HEK293 (cell line): Measurements from ENCODE around the gene PPHLN1.

ENCODE experiments used
- CTCF ChIA-PET: fragments of 350-600 bp; formaldehyde crosslinking; extraction: SDS; loops from one replicate; lab custom pipeline; 2021; ENCODE audit warnings: antibody characterized with exemption; lab: Yijun Ruan, JAX
- POLR2A ChIA-PET: fragments of 300-600 bp; formaldehyde crosslinking; extraction: SDS; loops from one replicate; lab custom pipeline; 2020; ENCODE audit warnings: antibody characterized with exemption, inconsistent platforms; lab: Yijun Ruan, JAX
- H3K27ac ChIP-seq: fragments of 200-500 bp; sonication (Bioruptor generic); 2 replicates; pipeline ENCODE4 v1.5.1; 2014; ENCODE audit warnings: low read depth, low read length, control low read depth, inconsistent platforms; ENCODE audit errors: extremely low read depth
- H3K36me3 ChIP-seq, 2 experiments: fragments of 200-500 bp in 1 of 2; sonication (Bioruptor generic) in 1 of 2; 1 replicate in 1 of 2; 2 replicates in 1 of 2; pipeline ENCODE4 v1.5.1; 2014 to 2017; ENCODE audit warnings: inconsistent platforms in 2 of 2, low read length in 2 of 2; ENCODE audit not compliant: control insufficient read depth in 2 of 2, insufficient read depth in 1 of 2
- H3K4me1 ChIP-seq: fragments of 200-500 bp; sonication (Bioruptor generic); 2 replicates; pipeline ENCODE4 v1.5.1; 2014; ENCODE audit warnings: mild to moderate bottlenecking, low read length, inconsistent platforms; ENCODE audit not compliant: control insufficient read depth, insufficient read depth
- H3K4me3 ChIP-seq: 2 replicates; pipeline ENCODE4 v1.5.1; 2011; ENCODE audit warnings: low read depth, mild to moderate bottlenecking, control low read depth, low read length, moderate library complexity
- H3K9me3 ChIP-seq: fragments of 200-500 bp; sonication (Bioruptor generic); 2 replicates; pipeline ENCODE4 v1.5.1; 2014; ENCODE audit warnings: low read depth, low read length, inconsistent platforms; ENCODE audit not compliant: control insufficient read depth, insufficient read depth
- GLI4 ChIP-seq: fragments of 450-650 bp; formaldehyde crosslinking; IDR thresholded peaks from 2 replicates; pipeline ENCODE4 v1.5.1; 2016; ENCODE audit warnings: missing biosample characterization, missing genetic modification characterization
- ZNF155 ChIP-seq: fragments of 450-650 bp; formaldehyde crosslinking; IDR thresholded peaks from 2 replicates; pipeline ENCODE4 v1.5.1; 2016; ENCODE audit warnings: missing biosample characterization, missing genetic modification characterization
- ZNF169 ChIP-seq: fragments of 450-650 bp; formaldehyde crosslinking; IDR thresholded peaks from 2 replicates; pipeline ENCODE4 v1.5.1; 2016; ENCODE audit warnings: missing biosample characterization, missing genetic modification characterization
- ZNF239 ChIP-seq: fragments of 450-650 bp; formaldehyde crosslinking; IDR thresholded peaks from 2 replicates; pipeline ENCODE4 v1.5.1; 2016; ENCODE audit warnings: missing biosample characterization, missing genetic modification characterization
- ZNF248 ChIP-seq: fragments of 450-650 bp; formaldehyde crosslinking; IDR thresholded peaks from 2 replicates; pipeline ENCODE4 v1.5.1; 2017; ENCODE audit warnings: missing biosample characterization, missing genetic modification characterization
- ZNF350 ChIP-seq: fragments of 450-650 bp; formaldehyde crosslinking; IDR thresholded peaks from 2 replicates; pipeline ENCODE4 v1.5.0; 2017; ENCODE audit warnings: missing biosample characterization, mild to moderate bottlenecking, missing genetic modification characterization
- ZNF433 ChIP-seq: fragments of 450-650 bp; formaldehyde crosslinking; IDR thresholded peaks from 2 replicates; pipeline ENCODE4 v1.5.1; 2016; ENCODE audit warnings: missing biosample characterization, missing genetic modification characterization, low read depth
- ZNF555 ChIP-seq: fragments of 450-650 bp; formaldehyde crosslinking; conservative IDR thresholded peaks from 2 replicates; pipeline ENCODE4 v1.5.1; 2017; ENCODE audit warnings: missing biosample characterization, mild to moderate bottlenecking, missing genetic modification characterization, inconsistent platforms
- ZNF624 ChIP-seq: fragments of 450-650 bp; formaldehyde crosslinking; IDR thresholded peaks from 2 replicates; pipeline ENCODE4 v1.5.1; 2017; ENCODE audit warnings: missing biosample characterization, missing genetic modification characterization
- ZNF701 ChIP-seq: fragments of 450-650 bp; formaldehyde crosslinking; IDR thresholded peaks from 2 replicates; pipeline ENCODE4 v1.5.1; 2016; ENCODE audit warnings: missing biosample characterization, missing genetic modification characterization
- ZNF837 ChIP-seq: fragments of 450-650 bp; formaldehyde crosslinking; IDR thresholded peaks from 2 replicates; pipeline ENCODE4 v1.5.1; 2016; ENCODE audit warnings: missing biosample characterization, missing genetic modification characterization
- TF ChIP-seq, protein P1 (sequence below): fragments of 450-650 bp; formaldehyde crosslinking; IDR thresholded peaks from 2 replicates; pipeline ENCODE4 v1.5.1; 2016; ENCODE audit warnings: missing biosample characterization, missing genetic modification characterization
- TF ChIP-seq, protein P2 (sequence below): fragments of 450-650 bp; formaldehyde crosslinking; IDR thresholded peaks from 2 replicates; pipeline ENCODE4 v1.5.1; 2016; ENCODE audit warnings: missing biosample characterization, missing genetic modification characterization
- TF ChIP-seq, protein P3 (sequence below): fragments of 450-650 bp; formaldehyde crosslinking; IDR thresholded peaks from 2 replicates; pipeline ENCODE4 v1.5.1; 2016; ENCODE audit warnings: missing biosample characterization, missing genetic modification characterization

PPHLN1 gene

GRCh38 chr12:42360747-42361403 lies 34.9 kb downstream of the PPHLN1 start (continued):
- no peak for TF ChIP-seq ZNF701 (tag by site-specific recombination)
- TF ChIP-seq, protein P1, sequence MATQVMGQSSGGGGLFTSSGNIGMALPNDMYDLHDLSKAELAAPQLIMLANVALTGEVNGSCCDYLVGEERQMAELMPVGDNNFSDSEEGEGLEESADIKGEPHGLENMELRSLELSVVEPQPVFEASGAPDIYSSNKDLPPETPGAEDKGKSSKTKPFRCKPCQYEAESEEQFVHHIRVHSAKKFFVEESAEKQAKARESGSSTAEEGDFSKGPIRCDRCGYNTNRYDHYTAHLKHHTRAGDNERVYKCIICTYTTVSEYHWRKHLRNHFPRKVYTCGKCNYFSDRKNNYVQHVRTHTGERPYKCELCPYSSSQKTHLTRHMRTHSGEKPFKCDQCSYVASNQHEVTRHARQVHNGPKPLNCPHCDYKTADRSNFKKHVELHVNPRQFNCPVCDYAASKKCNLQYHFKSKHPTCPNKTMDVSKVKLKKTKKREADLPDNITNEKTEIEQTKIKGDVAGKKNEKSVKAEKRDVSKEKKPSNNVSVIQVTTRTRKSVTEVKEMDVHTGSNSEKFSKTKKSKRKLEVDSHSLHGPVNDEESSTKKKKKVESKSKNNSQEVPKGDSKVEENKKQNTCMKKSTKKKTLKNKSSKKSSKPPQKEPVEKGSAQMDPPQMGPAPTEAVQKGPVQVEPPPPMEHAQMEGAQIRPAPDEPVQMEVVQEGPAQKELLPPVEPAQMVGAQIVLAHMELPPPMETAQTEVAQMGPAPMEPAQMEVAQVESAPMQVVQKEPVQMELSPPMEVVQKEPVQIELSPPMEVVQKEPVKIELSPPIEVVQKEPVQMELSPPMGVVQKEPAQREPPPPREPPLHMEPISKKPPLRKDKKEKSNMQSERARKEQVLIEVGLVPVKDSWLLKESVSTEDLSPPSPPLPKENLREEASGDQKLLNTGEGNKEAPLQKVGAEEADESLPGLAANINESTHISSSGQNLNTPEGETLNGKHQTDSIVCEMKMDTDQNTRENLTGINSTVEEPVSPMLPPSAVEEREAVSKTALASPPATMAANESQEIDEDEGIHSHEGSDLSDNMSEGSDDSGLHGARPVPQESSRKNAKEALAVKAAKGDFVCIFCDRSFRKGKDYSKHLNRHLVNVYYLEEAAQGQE (tag by site-specific recombination), result no peak

DNA sequence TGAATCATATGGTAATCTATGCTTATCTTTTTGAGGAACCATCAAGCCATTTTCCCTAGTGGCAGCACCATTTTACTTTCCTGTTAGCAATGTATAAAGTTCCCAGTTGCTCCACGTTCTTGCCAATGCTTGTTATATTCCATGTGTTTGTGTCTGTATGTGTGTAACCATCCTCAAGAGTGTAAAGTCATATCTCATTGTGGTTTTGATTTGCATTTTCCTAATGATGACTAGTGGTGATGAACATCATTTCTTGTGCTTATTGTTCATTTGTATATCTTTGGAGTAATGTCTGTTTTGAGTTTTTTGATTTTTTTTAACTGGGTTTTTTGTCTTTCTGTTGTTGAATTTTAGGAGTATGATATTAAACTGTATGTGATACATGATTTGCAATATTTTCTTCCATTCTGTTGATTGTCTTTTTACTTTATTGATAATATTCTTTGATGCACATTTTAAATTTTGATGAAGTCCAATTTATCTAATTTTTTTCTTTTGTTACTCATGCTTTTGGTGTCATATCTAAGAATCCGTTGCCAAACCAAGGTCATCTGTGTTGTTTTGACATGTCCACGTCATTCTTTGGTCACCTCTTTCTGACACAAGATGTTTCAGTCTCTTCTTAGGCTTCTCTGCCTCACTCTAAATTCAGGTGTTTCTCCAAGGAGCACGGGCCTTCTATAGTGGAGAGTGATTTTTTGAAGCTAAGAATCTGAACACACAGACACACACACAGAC lies 36.1 kb downstream of the PPHLN1 start:
- no peaks in the 10 kb centered on the region for H3K9me3 ChIP-seq
- no peak overlapping the region for H3K4me3 ChIP-seq
- ChIA-PET POLR2A (no interaction called here), CTCF (interaction anchor here (1.7 kb wide), 1 partner anchor 10 kb away, joined by 8 read pairs; no protein-coding TSS in a partner anchor)
- no peak overlapping the region for H3K27ac ChIP-seq
- H3K36me3 ChIP-seq, result peaks cover 0 to 7% of the 10 kb centered on the region in 2 experiments; a peak in 2 of 3 replicates
- no peak for TF ChIP-seq GLI4 (tag by site-specific recombination)
- no peak for TF ChIP-seq ZNF433
- no peak for TF ChIP-seq ZNF169 (tag by site-specific recombination)
- no peak for TF ChIP-seq ZNF155 (tag by site-specific recombination)
- no peak for TF ChIP-seq ZNF248 (tag by site-specific recombination)
- H3K4me1 ChIP-seq, result peaks cover 14% of the 10 kb centered on the region

GRCh38 chr12:42362647-42363260 lies 36.8 kb downstream of the PPHLN1 start:
- CTCF ChIA-PET, result interaction anchor here (1.7 kb wide), 1 partner anchor 9 kb away, joined by 8 read pairs; no protein-coding TSS in a partner anchor
- peaks cover 14% of the 10 kb centered on the region for H3K4me1 ChIP-seq
- TF ChIP-seq, protein P2, sequence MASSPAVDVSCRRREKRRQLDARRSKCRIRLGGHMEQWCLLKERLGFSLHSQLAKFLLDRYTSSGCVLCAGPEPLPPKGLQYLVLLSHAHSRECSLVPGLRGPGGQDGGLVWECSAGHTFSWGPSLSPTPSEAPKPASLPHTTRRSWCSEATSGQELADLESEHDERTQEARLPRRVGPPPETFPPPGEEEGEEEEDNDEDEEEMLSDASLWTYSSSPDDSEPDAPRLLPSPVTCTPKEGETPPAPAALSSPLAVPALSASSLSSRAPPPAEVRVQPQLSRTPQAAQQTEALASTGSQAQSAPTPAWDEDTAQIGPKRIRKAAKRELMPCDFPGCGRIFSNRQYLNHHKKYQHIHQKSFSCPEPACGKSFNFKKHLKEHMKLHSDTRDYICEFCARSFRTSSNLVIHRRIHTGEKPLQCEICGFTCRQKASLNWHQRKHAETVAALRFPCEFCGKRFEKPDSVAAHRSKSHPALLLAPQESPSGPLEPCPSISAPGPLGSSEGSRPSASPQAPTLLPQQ (tag by site-specific recombination), result no peak
- TF ChIP-seq, protein P3, sequence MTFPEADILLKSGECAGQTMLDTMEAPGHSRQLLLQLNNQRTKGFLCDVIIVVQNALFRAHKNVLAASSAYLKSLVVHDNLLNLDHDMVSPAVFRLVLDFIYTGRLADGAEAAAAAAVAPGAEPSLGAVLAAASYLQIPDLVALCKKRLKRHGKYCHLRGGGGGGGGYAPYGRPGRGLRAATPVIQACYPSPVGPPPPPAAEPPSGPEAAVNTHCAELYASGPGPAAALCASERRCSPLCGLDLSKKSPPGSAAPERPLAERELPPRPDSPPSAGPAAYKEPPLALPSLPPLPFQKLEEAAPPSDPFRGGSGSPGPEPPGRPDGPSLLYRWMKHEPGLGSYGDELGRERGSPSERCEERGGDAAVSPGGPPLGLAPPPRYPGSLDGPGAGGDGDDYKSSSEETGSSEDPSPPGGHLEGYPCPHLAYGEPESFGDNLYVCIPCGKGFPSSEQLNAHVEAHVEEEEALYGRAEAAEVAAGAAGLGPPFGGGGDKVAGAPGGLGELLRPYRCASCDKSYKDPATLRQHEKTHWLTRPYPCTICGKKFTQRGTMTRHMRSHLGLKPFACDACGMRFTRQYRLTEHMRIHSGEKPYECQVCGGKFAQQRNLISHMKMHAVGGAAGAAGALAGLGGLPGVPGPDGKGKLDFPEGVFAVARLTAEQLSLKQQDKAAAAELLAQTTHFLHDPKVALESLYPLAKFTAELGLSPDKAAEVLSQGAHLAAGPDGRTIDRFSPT (tag by site-specific recombination), result no peak
- no peak for TF ChIP-seq ZNF239 (tag by site-specific recombination)
- TF ChIP-seq ZNF555, result no peak
- TF ChIP-seq ZNF350, result no peak
- no peak for TF ChIP-seq ZNF837 (tag by site-specific recombination)
- TF ChIP-seq ZNF155 (tag by site-specific recombination), result no peak
- TF ChIP-seq ZNF624, result no peak
- TF ChIP-seq, all 188 proteins: peak for 0
- Histone ChIP-seq H3K9me3 (no peaks in the 10 kb centered on the region), H3K36me3 (peaks cover 0 to 2% of the 10 kb centered on the region in 2 experiments; a peak in 2 of 3 replicates), H3K27ac (no peak overlapping the region), H3K4me3 (no peak overlapping the region)
- POLR2A ChIA-PET, result no interaction called here
